Central memory CD4-positive, alpha-beta T cell (primary cell): ENCODE measurements around the gene PRKG1.

ENCODE experiments used
- DNase-seq: peaks from one replicate; pipeline ENCODE4 v3.0.0; 2022

Gene PRKG1

DNA sequence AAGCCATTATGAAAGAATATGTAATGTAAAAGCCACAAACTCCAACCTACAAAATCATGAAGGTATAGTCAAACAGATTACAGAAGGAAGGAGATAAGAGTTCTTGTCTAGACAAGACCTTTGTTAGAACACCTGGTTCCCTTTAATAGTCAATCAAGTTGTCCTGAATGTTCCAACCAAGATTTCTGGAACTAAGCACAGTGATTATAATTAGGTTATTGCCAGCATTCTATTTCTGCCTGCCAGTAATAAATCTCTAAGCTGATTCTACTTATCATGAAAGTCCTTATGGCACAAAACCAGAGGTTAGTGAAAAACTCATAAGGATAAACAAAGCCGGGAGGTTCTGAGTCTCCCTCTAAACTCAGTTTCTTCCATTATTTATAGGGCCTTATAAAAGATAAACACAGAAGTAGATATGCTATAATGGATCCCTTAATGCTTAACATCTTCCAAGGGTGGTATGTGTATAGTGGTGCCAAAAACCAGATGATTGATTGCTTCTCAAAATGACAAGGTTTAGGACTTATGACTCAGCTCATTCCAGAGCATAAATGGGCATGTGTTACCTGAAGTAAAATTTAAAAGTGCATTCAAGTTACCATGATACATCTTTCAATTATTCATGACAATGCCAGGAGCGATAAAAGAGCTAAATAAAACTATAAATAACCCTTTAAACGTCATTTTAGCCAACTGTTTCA, 387.9 kb downstream of the PRKG1 start:
- no peak for DNase-seq

DNA sequence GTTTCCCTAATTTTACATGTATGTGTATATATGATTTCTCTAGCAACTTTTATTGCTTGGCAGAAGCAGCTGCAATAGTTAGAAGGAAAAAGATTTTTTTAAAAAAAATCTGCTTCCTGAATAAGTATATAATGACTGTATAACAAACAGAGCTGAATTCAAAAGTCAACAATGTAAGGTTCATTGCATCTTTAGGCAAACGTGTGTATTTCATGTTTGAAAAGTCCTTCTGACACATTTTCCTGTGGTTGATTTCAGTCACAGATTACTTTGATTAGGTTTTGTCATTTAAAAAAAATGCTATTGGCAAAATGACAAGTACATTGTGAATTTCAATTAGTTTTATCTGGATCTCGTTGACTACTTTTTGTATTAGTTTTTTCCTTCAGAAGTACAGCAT, 394.1 kb downstream of the PRKG1 start:
- DNase-seq, result no peak

DNA sequence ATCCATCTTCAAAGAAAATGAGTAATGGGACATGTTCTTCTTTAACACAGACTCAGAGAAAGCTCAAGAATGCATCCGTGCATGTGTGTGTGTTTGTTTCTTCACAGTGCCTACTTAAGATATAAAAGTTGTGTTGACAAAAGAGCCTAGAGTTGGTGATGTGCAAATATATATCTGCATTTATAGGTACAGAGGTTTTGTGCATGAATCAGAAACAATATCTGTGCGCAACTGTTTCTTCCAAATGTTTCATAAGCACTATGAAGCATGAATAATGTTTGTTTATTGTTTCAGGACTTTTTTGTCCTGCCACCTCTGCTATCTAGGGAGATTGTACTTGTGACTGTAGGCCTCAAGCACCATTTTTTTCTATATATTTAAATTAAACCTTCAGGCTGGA, 395.4 kb downstream of the PRKG1 start:
- no peak for DNase-seq

DNA sequence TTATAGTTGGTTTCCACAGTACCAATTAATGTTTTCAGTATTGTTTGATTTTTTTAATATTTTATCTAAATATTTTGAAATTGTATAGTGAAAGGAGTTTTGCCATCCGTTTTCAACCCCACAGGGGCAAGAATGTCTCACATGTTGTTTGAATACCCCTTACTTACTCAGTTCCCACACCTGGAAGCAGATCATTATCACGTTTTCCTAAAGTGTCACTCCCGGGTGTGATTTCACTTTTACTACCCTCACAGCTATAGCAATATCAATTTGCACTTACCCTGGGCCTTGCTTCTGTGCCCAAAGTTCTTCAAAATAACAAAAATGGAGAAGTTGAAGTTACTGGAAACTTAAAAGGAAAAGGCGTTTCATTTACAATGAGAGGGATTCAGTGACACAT, 397.0 kb downstream of the PRKG1 start:
- no peak for DNase-seq

DNA sequence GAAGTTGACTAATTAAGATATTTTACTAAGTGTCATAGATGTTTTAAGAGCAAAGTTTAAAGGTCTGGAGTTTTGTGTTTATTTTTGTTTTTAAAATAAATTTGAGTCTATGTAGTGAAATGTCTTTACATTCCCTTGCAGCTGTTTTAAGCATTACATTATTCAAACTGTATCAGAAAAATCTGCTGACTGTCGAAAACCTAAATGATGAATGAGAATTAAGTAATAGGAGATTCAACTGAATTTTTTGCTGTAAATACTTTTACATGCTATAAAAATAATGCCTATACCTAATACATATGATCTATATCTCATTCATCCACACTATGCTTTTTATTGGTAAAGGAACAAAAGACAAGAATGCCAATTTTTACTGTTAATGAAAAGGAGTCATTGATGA, 397.9 kb downstream of the PRKG1 start:
- no peak for DNase-seq

DNA sequence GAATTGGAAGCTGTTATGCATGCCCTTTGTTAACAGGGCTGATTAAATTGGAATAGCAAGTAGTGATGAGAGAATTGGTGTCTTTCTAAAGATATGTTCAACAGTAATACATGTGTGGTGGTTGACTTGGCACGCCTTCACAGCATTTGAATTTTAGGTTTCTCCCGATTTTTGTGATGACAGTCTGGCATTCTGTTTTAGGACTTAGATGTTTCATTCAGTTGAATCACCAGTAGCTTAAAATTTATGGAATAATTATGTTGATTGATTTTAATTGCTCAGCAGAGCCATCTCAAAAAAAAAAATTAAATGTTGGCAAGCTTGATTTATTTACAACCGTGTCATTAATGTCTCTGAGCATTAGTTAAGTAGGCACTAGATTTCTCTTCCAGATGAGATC, 405.4 kb downstream of the PRKG1 start:
- DNase-seq, result no peak

DNA sequence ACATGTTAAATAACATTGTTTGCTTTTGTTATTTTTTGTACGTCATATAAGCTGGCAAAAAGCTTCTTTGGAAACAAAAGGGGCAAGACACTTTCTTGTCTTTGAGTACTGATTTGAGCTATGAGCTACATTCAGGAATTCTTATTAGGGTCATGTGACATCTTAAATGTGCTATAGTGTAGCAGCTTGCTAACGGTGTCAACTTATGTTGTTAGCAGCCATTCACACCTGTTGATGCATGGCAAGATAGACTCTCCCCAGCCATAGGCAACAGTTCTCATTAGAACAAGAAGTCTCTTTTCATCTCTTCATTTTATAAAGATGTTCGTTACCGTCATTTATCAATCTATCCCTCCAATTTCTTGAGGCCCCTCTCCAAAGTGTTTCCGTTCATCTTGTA, 411.4 kb downstream of the PRKG1 start:
- DNase-seq, result no peak

DNA sequence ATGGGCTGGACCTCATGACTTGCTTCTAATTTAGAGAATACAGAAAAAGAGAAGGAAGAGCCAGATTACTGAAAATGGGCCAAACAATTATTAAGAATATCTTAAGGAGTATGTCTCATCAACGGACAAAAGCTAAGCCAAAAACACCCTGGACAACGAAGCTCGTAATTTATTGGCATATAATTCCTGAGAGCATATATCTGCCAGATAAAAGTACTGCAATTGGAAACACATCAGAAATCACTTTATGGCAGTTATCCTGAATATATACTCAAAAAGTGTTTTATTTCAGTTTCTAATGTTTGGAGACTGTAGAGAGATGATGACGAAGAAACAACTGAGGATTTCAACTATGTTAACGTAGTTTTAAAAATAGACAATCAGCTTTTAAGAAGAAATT, 413.3 kb downstream of the PRKG1 start:
- no peak for DNase-seq

DNA sequence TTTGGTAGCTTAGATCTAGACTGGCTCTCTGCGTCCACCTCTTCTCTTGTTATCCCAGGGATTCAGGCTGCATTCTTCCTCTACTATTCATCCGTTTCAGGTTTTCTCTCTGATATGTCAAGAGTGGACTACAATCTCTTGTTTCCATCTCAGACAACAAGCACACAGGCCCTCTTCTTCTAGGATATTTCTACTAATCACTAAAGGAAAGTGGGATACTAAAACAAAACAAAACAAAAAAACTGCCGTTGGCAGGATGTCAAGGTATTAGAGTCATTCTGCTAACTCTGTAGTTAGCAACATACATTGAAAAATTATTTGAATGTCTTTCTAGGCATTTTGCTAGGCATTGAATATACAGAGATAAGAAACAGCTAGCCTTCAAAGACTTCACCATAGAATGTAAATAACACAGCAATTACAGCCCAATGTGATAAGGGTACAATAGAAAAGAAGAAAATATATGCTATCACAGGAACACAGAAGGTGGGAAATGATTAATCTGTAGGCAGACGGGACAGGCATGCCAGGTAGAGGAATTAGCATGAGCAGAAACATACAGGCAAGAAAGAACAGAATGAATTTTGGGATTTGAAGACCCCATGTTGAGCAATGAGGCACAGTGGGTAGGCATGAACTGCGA, 414.6 kb downstream of the PRKG1 start:
- DNase-seq, result no peak

DNA sequence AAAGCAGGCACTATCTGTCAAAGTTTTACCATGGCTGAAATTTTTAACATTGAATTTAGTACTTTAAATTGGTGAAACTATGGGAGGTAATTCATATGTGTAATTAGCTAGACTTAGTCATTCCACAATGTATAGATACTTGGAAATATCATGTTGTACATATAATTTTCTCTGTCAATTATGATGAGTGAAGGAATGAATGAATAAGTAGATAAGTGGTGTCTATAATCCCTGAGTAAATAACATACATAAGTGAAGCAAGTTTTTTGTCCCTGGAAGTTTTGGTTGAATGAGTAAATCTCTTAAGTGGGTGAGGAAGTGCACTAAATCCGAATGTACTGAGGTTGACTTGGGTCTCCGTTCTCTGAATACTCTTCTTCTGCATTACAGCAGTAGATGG, 424.1 kb downstream of the PRKG1 start:
- no peak for DNase-seq

DNA sequence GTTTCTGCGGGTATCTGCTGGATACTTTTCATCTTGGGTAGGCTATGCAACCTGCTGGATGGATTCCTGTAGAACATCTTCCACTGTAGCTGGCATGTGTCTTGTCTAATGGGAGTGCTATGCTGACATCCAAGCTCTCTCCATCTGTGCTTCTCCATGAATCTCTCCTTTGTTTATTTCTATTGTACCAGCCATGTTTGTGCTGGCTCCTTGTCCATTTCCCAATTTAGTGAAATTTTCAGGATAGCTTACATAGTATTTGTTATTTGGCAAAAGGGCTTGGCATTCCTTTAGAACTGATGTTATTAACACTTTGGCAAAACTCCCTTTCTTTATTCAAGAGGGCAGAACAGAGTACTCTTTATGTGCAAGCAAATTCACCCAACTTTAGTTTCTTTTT, 427.1 kb downstream of the PRKG1 start:
- no peak for DNase-seq

DNA sequence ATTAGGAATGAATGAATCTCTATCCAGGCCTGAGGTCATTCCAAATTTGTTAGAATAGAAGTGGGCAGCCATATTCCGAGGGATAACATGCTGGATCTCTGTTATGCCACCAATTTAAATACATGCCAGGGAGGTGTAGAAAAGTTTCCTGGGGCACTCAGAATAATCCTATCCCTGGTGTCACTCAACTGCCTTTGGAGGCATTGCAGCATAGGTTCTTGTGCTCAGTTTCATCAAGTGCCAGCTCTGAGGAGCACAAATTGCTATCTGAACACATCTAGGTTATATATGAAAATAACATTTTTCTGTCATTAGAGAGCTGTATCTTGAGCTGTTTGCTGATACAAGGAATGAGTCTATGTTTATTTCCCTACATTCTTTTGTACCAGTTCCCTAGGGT, 427.8 kb downstream of the PRKG1 start:
- DNase-seq, result no peak

DNA sequence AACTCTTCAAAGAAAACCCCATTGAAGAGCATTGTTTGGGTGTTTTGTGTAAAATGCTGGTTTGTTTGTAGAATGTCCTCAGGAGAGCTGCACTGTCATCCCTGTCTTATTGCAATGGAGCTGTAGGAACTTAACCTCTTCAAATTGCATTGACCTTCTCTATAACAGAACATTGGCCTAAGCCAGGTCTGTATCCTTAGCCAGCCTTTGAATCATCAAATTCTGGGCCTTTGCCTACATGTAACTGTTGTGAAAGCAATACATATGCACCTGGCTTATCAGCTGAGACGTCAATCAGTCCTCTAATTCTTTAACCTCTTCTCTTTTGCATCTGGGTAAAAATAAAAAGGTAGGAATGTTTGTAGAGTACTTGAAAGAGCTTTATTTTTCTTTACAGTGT, 429.1 kb downstream of the PRKG1 start:
- no peak for DNase-seq

DNA sequence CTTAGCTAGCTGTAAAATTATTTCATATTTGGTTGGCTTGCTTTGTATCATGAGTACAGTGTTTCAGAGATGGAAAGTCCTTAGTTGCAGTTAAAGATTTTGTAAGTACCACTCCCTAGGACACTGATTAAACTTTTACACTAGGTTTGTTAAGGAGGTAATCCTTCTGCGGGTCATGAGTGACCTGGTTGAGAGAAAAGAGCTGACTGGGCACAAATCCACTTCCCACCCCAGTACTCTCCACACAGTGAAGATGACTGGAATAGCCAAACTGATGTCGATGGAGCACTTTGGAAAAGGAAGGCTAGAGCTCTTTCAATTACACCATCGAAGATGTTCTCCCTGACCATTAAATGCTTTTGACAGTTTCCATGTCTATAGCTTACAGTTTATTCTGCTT, 433.2 kb downstream of the PRKG1 start:
- DNase-seq, result no peak

DNA sequence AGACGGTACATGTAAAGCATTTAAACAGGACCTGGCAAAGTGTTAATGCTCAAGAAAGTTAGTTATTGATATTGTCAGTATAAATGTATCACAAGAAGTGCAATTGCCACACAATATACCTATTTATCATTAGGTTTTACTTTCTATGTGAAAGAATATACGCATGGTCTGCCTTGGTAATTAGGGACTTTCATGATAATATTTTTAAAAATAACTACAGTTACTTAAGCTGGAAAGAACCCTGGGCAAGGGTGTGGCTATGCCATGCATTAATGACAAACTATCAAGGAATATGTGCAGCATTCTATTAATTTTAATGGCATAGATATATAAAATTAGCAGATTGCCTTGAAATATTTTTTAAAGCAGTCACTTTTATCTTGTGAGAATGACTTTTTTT, 433.9 kb downstream of the PRKG1 start:
- no peak for DNase-seq

DNA sequence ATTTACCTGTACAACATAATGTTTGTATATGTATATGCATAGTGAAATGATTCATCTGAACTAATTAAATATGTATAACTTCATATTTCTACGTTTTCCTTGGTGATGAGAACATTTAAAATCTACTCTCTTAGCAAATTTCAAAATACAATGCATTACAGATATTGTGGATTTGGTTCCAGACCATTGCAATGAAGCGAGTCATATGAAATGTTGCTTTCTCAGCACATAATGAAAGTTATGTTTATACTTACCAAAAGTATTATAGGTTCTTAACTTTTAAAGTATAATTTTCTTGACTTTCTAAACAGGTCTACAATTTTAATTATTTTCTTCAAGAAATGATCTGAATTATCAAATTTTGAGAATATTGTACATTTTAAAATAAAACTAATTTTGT, 435.9 kb downstream of the PRKG1 start:
- DNase-seq, result no peak

DNA sequence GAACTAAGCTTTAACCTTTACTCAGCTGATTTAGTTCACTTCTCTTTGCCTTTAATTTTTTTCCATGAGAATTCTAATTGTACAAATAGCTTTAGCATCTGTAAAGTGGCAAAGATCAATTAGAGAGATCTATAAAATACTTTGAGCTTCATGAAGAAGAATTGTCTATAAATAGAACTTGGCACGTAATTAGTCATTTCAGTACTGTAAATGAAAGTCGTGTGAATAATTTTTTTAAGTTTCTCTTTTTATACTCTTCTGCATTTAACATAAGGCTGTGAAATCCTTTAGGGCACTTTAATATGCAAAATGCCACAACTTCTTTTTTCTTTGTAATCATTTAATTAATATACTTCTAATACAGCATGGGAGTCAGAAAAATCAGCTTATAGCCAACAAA, 447.3 kb downstream of the PRKG1 start:
- no peak for DNase-seq

DNA sequence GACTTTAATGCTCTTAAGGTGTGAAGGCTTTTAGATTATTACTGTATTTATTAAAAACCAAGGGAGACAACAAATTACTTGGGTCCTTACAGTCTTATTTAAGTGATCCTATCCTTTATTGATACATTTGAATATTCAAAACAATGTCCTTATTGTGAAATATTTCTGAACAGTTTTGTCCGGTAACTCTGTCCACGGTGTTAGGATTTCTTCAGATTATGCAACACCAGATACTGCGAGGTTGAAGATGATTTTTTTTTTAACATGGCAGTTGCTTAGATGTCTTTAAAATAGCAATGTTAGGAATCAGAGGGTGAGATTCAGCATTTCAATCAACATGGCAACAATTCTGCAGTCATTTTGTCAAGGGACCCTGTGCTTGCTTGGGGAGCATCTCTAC, 448.6 kb downstream of the PRKG1 start:
- DNase-seq, result no peak

DNA sequence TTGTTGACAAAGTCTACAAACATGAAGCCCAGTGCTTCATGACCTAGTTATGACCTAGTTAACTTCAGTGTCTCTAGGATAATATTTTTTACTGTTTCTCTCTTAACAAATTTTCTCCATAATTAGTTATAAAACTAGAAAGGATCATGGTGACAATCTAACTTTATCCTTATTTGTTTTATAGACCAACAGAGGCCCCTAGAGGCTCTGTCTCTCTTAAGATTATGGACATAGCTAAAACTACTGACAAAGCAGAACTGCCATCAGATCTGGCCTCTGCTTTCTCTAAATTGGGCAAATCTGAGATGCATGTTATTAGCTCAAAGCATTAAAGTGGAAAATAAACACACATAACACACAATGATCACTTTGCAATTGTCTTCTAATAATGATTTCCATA, 449.2 kb downstream of the PRKG1 start:
- no peak for DNase-seq

DNA sequence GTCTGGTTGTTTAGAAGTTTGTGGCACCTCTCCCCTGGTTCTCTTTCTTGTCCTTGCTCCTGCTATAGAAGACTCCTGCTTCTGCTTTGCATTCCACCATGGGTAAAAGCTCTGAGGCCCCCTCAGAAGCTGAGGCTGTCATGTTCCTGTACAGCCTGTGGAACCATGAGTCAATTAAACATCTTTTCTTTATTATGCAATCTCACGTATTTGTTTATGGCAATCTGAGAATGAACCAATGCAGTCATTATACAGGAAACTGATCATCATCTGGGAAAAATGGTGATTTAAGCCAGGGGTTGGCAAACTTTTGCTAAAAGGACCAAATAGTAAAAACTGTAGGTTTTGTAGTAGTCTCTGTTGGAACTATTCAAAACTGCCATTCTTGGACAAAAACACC, 449.8 kb downstream of the PRKG1 start:
- no peak for DNase-seq

DNA sequence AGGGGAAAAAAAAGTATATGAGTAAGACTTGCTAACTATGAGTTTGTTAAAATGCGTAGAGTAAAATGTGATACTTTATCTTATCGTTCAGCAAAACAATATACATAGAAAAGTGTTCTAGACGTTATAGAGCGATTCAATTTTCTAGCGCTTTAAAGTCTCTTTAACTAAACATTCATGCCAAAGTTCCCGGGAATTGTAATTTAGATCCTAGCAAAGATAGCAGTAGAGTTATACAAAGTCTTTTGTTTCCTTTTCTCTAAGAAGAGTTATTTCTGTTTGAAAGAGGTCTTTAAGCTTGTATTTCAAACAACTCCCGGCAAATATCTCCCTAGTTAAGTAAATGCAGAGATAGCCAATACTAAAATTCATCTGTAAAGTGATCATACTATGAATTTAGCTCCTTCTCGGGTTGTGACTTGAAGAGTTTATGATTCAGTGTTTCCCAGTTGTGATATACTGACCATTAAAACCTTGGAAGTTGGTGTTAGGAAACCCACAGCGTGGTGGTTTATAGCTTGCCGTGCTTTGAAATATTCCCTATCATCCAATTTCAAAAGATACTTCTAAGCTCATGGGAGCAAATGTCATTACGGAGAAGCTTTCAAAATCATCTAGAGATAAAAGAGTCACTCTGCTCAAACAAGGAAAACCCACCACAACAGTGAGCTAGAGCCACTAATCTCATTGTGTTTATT, 453.4 kb downstream of the PRKG1 start:
- DNase-seq, result no peak

DNA sequence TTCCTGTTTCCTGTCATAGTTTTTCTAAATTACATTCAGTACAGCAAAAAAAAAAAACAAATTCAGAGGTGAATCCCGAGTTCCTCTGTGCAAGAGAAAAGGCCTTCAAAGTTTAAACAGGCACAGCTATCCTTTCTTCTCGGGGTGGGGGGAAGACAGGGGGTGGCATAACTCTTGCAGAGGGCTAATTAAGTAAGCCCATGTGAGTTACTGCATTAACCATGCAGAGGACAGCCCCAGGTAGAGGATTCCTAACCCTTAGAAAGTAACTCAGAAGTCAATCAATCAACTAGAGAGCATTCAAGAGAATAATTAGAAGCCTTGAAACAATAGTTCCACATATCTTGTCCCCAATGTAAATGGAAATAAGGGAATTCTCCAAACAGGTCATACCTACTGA, 454.2 kb downstream of the PRKG1 start:
- DNase-seq, result no peak

DNA sequence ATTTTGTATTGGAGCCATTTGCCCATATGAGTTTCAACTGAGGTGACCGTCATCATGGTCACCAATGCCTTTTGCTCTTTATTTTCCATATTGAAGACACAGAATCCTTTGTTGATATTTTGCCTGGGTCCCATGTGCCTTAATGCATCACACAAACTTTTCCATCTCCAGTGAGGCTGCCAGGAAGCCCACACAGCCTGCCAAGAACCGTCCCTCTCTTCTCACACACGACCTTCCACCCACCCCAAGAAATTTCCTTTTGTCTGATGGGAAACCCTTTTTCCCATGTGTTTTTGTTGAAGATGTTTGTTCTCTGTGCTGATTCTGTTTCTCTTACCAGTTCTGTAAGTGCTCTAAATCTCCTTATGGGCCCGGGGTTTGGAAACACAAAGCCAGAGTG, 456.3 kb downstream of the PRKG1 start:
- no peak for DNase-seq

DNA sequence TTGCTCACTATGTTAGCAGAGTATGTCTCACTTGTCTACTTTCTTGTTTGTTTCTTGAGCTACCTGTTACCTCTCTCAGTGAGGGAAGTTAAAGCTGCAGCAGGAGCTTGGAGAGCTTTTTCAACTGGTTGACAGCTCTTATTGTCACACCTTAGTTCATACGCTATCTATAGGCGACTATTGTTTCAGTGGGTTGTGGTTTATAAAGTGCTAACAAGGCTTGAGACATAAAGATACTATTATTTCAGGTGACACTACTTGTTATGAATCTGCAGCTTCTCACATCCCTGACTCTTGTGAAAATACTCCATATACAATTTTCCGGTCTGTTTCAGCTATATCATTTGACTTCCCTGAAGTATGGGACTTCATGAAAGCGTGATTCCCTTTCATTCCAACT, 457.8 kb downstream of the PRKG1 start:
- DNase-seq, result no peak

DNA sequence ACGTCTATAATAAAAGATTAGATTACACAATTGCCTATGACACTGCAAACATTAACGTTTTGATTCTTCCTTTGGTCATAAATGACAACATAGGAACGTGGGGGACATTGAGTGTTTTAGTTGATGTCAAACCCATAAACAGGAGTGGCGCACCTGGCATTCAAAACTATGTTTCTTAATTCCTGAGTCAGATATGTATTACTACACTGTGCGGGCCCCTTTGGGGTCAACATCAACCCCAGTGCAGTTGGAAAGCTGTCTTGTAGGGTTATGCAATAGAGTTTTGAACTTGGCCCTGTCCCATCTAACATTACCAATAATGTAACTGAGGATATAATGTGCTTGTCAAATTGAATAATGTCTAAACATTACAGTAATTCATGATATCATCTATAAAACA, 468.6 kb downstream of the PRKG1 start:
- no peak for DNase-seq
